Endothelial cell of umbilical vein (primary cell): ENCODE results near the gene GGT6. TPM values are rescaled to one million over a fixed set of nuclear protein-coding genes. Genes with fewer than 3 reads are reported as not detected.

Experiments
- BruUV-seq: library from RNA; stranded (reverse); fragments of 400-500 nt; replicated peaks from 2 replicates; lab custom pipeline; 2021; lab: Mats Ljungman, UMichigan
- CTCF ChIA-PET: fragments of 300-600, 350-600 bp; sonication (Branson Sonifier 250); formaldehyde crosslinking; loops from one replicate; lab custom pipeline; 2021; ENCODE audit warnings: antibody characterized with exemption, inconsistent platforms; lab: Charles Lee
- POLR2A ChIA-PET: fragments of 300-600, 350-600 bp; sonication (Branson Sonifier 250); formaldehyde crosslinking; loops from one replicate; lab custom pipeline; 2021; ENCODE audit warnings: antibody characterized with exemption, inconsistent platforms; lab: Charles Lee
- DNase-seq: peaks from one replicate; pipeline ENCODE4 v3.0.0-alpha.2; 2011; ENCODE audit warnings: low read depth, low spot score
- FAIRE-seq: peaks from 2 replicates; lab custom pipeline; 2011; peaks lifted over from hg19 to GRCh38; lab: Jason Lieb, UNC
- H2AFZ ChIP-seq: 2 replicates; pipeline ENCODE4 v1.6.0; 2012; ENCODE audit warnings: low read depth, low read length, control low read depth, inconsistent platforms
- H3K27ac ChIP-seq: 2 replicates; pipeline ENCODE4 v1.5.1; 2011; ENCODE audit warnings: low read depth, mild to moderate bottlenecking, control low read depth, low read length, moderate library complexity; ENCODE audit not compliant: insufficient read depth
- H3K27me3 ChIP-seq, 2 experiments: 2 replicates each; pipeline versions ENCODE4 v1.6.0 to v1.6.1; 2011; ENCODE audit warnings: low read length in 2 of 2, mixed read lengths in 1 of 2; ENCODE audit not compliant: control insufficient read depth in 2 of 2, insufficient read depth in 2 of 2
- H3K36me3 ChIP-seq, 2 experiments: 2 replicates in 1 of 2; 3 replicates in 1 of 2; pipeline ENCODE4 v1.5.1; 2011; ENCODE audit warnings: low read length in 2 of 2, mild to moderate bottlenecking in 1 of 2, moderate library complexity in 1 of 2; ENCODE audit not compliant: control insufficient read depth in 2 of 2, insufficient read depth in 2 of 2; ENCODE audit errors: extremely low read depth in 1 of 2
- H3K4me1 ChIP-seq: 3 replicates; pipeline ENCODE4 v1.5.1; 2011; ENCODE audit warnings: mild to moderate bottlenecking, low read length; ENCODE audit not compliant: control insufficient read depth, insufficient read depth; ENCODE audit errors: extremely low read depth
- H3K4me2 ChIP-seq: 2 replicates; pipeline ENCODE4 v1.6.1; 2011; ENCODE audit warnings: low read length, control low read depth, mixed read lengths; ENCODE audit not compliant: insufficient read depth
- H3K4me3 ChIP-seq, 3 experiments: fragments of 200-600 bp in 1 of 3; sonication (generic), shearing (Covaris generic) in 1 of 3; replicated peaks in 1 of 3; 2 replicates each; pipeline ENCODE4 v1.5.1; 2011 to 2016; ENCODE audit warnings: control low read depth in 3 of 3, low read length in 3 of 3, mild to moderate bottlenecking in 2 of 3, inconsistent platforms in 1 of 3, low read depth in 1 of 3, moderate library complexity in 1 of 3; ENCODE audit not compliant: insufficient read depth in 1 of 3
- H3K79me2 ChIP-seq: 2 replicates; pipeline ENCODE4 v1.6.0; 2012; ENCODE audit warnings: low read length, inconsistent platforms; ENCODE audit not compliant: control insufficient read depth, insufficient read depth
- H3K9ac ChIP-seq: replicated peaks from 2 replicates; pipeline ENCODE3; 2011; ENCODE audit warnings: low read length, control low read depth; ENCODE audit not compliant: insufficient read depth; ENCODE audit errors: extremely low read depth
- H3K9me1 ChIP-seq: replicated peaks from 3 replicates; pipeline ENCODE4 v1.6.0; 2011; ENCODE audit warnings: mild to moderate bottlenecking, low read length; ENCODE audit not compliant: control insufficient read depth, insufficient read depth; ENCODE audit errors: extremely low read depth
- H3K9me3 ChIP-seq: replicated peaks from 2 replicates; pipeline ENCODE4 v1.5.1; 2012; ENCODE audit warnings: low read length, inconsistent platforms; ENCODE audit not compliant: control insufficient read depth, insufficient read depth
- H4K20me1 ChIP-seq: replicated peaks from 2 replicates; pipeline ENCODE3; 2011; ENCODE audit warnings: mild to moderate bottlenecking, low read length; ENCODE audit not compliant: control insufficient read depth, insufficient read depth; ENCODE audit errors: extremely low read depth
- CTCF ChIP-seq, 2 donors: IDR thresholded peaks; 1 replicate in 1 of 2; 2 replicates in 1 of 2; pipeline ENCODE4 v1.5.1; 2011; ENCODE audit warnings: low read length in 2 of 2, mild to moderate bottlenecking in 2 of 2, moderate library complexity in 2 of 2, control low read depth in 1 of 2, inconsistent platforms in 1 of 2, low read depth in 1 of 2; ENCODE audit not compliant: insufficient read depth in 1 of 2; ENCODE audit errors: extremely low read depth in 1 of 2
- FOS ChIP-seq: IDR thresholded peaks from 2 replicates; pipeline ENCODE4 v1.6.1; 2011; ENCODE audit warnings: mild to moderate bottlenecking, low read length, moderate library complexity, borderline replicate concordance; ENCODE audit not compliant: insufficient read depth
- JUN ChIP-seq: IDR thresholded peaks from 2 replicates; pipeline ENCODE4 v1.6.1; 2011; ENCODE audit warnings: borderline replicate concordance, low read depth; ENCODE audit not compliant: insufficient read length, insufficient read depth
- dilution Hi-C: fragments of 300-500 bp; cut with MboI; formaldehyde crosslinking; loops from one replicate; pipeline ENCODE4 v1.15.0; 2019; ENCODE audit warnings: low sequenced_read_pairs; ENCODE audit not compliant: extremely low pct_ligation_motif_present
- intact Hi-C: fragments of 100-400 bp; cut with micrococcal nuclease; formaldehyde crosslinking; loops from one replicate; pipeline ENCODE4 v1.10.0; 2022
- polyA plus RNA-seq, 4 experiments: library from polyadenylated mRNA; depleted of rRNA in 3 of 4; stranded (reverse) in 3 of 4; unstranded in 1 of 4; fragments of >200 nt; gene quantifications; 2 replicates each; pipeline versions ENCODE4 v1.2.1 to v1.2.3, GENCODE V29; 2011 to 2012; ENCODE audit warnings: missing spikeins in 1 of 4
- total RNA-seq: library from RNA; stranded (reverse); gene quantifications from 2 replicates; pipeline ENCODE4 v1.2.3, GENCODE V29; 2021

The GGT6 gene
- total and polyA plus RNA-seq, 2 donors (not counting 3 experiments of a cell fraction or from before 2014, with no cell fraction given): not detected

GRCh38 chr17:4565209-4566141 is 5.1 kb upstream of the GGT6 start:
- Histone ChIP-seq H2AFZ (peak overlapping the region; percentile 72), H3K9me3 (no peaks in the 10 kb centered on the region), H3K36me3 (no peaks in the 10 kb centered on the region), H3K79me2 (no peaks in the 10 kb centered on the region), H3K4me3 (no peak overlapping the region), H3K4me1 (no peaks in the 10 kb centered on the region), H3K4me2 (no peak overlapping the region), H4K20me1 (no peaks in the 10 kb centered on the region), H3K27ac (no peak overlapping the region), H3K9ac (no peak overlapping the region), H3K27me3 (peaks cover 0 to 1% of the 10 kb centered on the region in 2 experiments), H3K9me1 (no peaks in the 10 kb centered on the region)
- CTCF ChIA-PET: interaction anchor here (0.5 to 6.7 kb wide), 17 partner anchors 9 to 225 kb away, joined by 3 to 213 read pairs (median 5); partner anchors contain the start of genes MYBBP1A and SPNS2
- POLR2A ChIA-PET: interaction anchor here (0.5 kb wide), 1 partner anchor 155 kb away, joined by 5 read pairs; no protein-coding TSS in a partner anchor
- TF ChIP-seq FOS: no peak
- TF ChIP-seq CTCF (IDR thresholded peaks at IDR 0.05; ENCODE audit: extremely low read depth in 1 of 2, insufficient read depth in 1 of 2, low read depth in 1 of 2, low read length in 2 of 2): peak; percentile 82 to 84
- TF ChIP-seq JUN: no peak
- intact Hi-C loops: loop anchor here (1.0 to 2.0 kb wide), 3 partner anchors 61 to 324 kb away; no protein-coding TSS in a partner anchor
- DNase-seq (peak; percentile 70), FAIRE-seq (peak; percentile 88)
- no TSS peak for BruUV-seq
- dilution Hi-C loops: no loop called here
